ENCODE data around the gene B9D2.
"Not testable (repeated sequence)": the region's sequence is repeated elsewhere in the genome, so short reads cannot be mapped to it uniquely, and the experiment has no call there.

Gene B9D2

GRCh38 chr19:41363753-41364523, at the start of gene B9D2:
B9D2 (minus strand) TSS chr19:41364149; CDS start chr19:41363519, 630 bp downstream.
- H3K4me3 ChIP-seq (replicated peaks; ENCODE audit: low read depth, low read length): peak within 1 kb of the TSS; percentile 69
- no peak for TF ChIP-seq CTCF (IDR thresholded peaks at IDR 0.05; ENCODE audit: low read depth, low read length, missing control alignments)

GRCh38 chr19:41412953-41413352, 49.0 kb upstream of the B9D2 start:
- no peak for DNase-seq (ENCODE audit: extremely low read depth, low read depth)
- no peak overlapping the region for H3K4me3 ChIP-seq (replicated peaks; ENCODE audit: low read depth, low read length)
- no peak for TF ChIP-seq CTCF (IDR thresholded peaks at IDR 0.05; ENCODE audit: low read depth, low read length, missing control alignments)

More at GRCh38 chr19:41363753-41364523, at the start of gene B9D2:
- DNase-seq (ENCODE audit: extremely low read depth, low read depth): peak; percentile 97

GRCh38 chr19:41411968-41412265, 48.0 kb upstream of the B9D2 start:
- no peak overlapping the region for H3K4me3 ChIP-seq (replicated peaks; ENCODE audit: low read depth, low read length)
- no peak for TF ChIP-seq CTCF (IDR thresholded peaks at IDR 0.05; ENCODE audit: low read depth, low read length, missing control alignments)
- no peak for DNase-seq (ENCODE audit: extremely low read depth, low read depth)

- no peak overlapping the region for H3K4me3 ChIP-seq (replicated peaks; ENCODE audit: low read depth, low read length)
These were observed 47.4 kb upstream of the B9D2 start for GRCh38 chr19:41411100-41411967.

GRCh38 chr19:41410336-41411054, 46.5 kb upstream of the B9D2 start:
- H3K4me3 ChIP-seq (replicated peaks; ENCODE audit: low read depth, low read length): no peak overlapping the region
- TF ChIP-seq CTCF (IDR thresholded peaks at IDR 0.05; ENCODE audit: low read depth, low read length, missing control alignments): no peak
- no peak for DNase-seq (ENCODE audit: extremely low read depth, low read depth)

More at GRCh38 chr19:41411100-41411967, 47.4 kb upstream of the B9D2 start:
- no peak for TF ChIP-seq CTCF (IDR thresholded peaks at IDR 0.05; ENCODE audit: low read depth, low read length, missing control alignments)
- DNase-seq (ENCODE audit: extremely low read depth, low read depth): no peak

- DNase-seq (ENCODE audit: extremely low read depth, low read depth): peak; percentile 12
- TF ChIP-seq CTCF (IDR thresholded peaks at IDR 0.05; ENCODE audit: low read depth, low read length, missing control alignments): no peak
These were observed 45.3 kb upstream of the B9D2 start for GRCh38 chr19:41409288-41409687.

GRCh38 chr19:41408846-41409245, 44.9 kb upstream of the B9D2 start:
- H3K4me3 ChIP-seq (replicated peaks; ENCODE audit: low read depth, low read length); DNase-seq (ENCODE audit: extremely low read depth, low read depth): not testable (repeated sequence)

More at GRCh38 chr19:41409288-41409687, 45.3 kb upstream of the B9D2 start:
- H3K4me3 ChIP-seq (replicated peaks; ENCODE audit: low read depth, low read length): no peak overlapping the region
